Lower leg skin (tissue), 4 donors: ENCODE results near the gene TMEM115. TPM values are rescaled to one million over a fixed set of nuclear protein-coding genes. Genes with fewer than 3 reads are reported as not detected.

Experiments
- DNase-seq, 2 donors: peaks; one replicate each; pipeline ENCODE4 v3.0.0-alpha.2; 2019; ENCODE audit warnings: low spot score in 2 of 2
- H3K4me3 ChIP-seq: fragments of 200-600 bp; sonication (generic); 2 replicates; pipeline ENCODE4 v1.5.1; 2017; ENCODE audit warnings: mild to moderate bottlenecking, low read depth; ENCODE audit not compliant: poor library complexity, severe bottlenecking
- CTCF ChIP-seq, 3 donors: fragments of 450-650 bp; IDR thresholded peaks; one replicate each; pipeline ENCODE4 v1.5.1; 2016; ENCODE audit warnings: antibody characterized with exemption in 3 of 3, mild to moderate bottlenecking in 3 of 3, moderate library complexity in 2 of 3
- POLR2A ChIP-seq, 2 donors: fragments of 450-650 bp; IDR thresholded peaks; one replicate each; pipeline ENCODE4 v1.6.1; 2016 to 2017; ENCODE audit warnings: antibody characterized with exemption in 2 of 2, mild to moderate bottlenecking in 1 of 2, moderate library complexity in 1 of 2
- WGBS, 2 donors: methylation state at CpG; one replicate each; pipeline ENCODE4 v1.1.5; 2018; 5-methylcytosine and 5-hydroxymethylcytosine counted together
- intact Hi-C: fragments of 100-400 bp; cut with DNase I; formaldehyde crosslinking; loops from one replicate; pipeline ENCODE4 v1.15.0; 2023; ENCODE audit warnings: low total_unique reads
- total RNA-seq, 4 donors: library from RNA; depleted of rRNA; stranded (reverse); fragments of >200 nt; gene quantifications; one replicate each; pipeline ENCODE4 v1.1.0, GENCODE V29; 2016

The TMEM115 gene
- total RNA-seq, 4 donors from 2014 or later = 90.5 to 92.7 (median 92.4) TPM

GRCh38 chr3:50323092-50323600 lies 36.2 kb downstream of the TMEM115 start:
- intact Hi-C loops = no loop called here
- H3K4me3 ChIP-seq = no peak overlapping the region
- no peak for TF ChIP-seq CTCF (IDR thresholded peaks at IDR 0.05)
- no peak for TF ChIP-seq POLR2A (IDR thresholded peaks at IDR 0.05)
- 50 to 68% methylated on average over 4 of the region's 4 CpGs for WGBS, 2 donors
- DNase-seq = peak in 1 of 2 donors; percentile 18

- WGBS, 2 donors = 50 to 55% methylated on average over 31 of the region's 31 CpGs
- intact Hi-C loops = no loop called here
- peak within 1 kb of the TSS; percentile 42 for H3K4me3 ChIP-seq
- TF ChIP-seq CTCF (IDR thresholded peaks at IDR 0.05) (no peak), POLR2A (IDR thresholded peaks at IDR 0.05) (no peak)
- peak in 1 of 2 donors; percentile 50 for DNase-seq
Measured at GRCh38 chr3:50322386-50323091, 36.8 kb downstream of the TMEM115 start, which contains the start of gene HYAL2. Gene HYAL2 (minus strand): TSS chr3:50322745. CDS start chr3:50320489, 2,256 bp downstream.

GRCh38 chr3:50322115-50322385 lies 37.3 kb downstream of the TMEM115 start:
- DNase-seq = peak in 1 of 2 donors; percentile 32
- intact Hi-C loops = no loop called here
- TF ChIP-seq CTCF (IDR thresholded peaks at IDR 0.05) = no peak
- TF ChIP-seq POLR2A (IDR thresholded peaks at IDR 0.05) = no peak
- 12 to 19% methylated on average over 6 to 12 of the region's 14 CpGs for WGBS, 2 donors
- H3K4me3 ChIP-seq = peak overlapping the region; percentile 42

GRCh38 chr3:50321336-50322114 lies 37.8 kb downstream of the TMEM115 start:
- intact Hi-C loops = no loop called here
- TF ChIP-seq POLR2A (IDR thresholded peaks at IDR 0.05) (no peak), CTCF (IDR thresholded peaks at IDR 0.05) (no peak)
- WGBS, 2 donors = 2 to 5% methylated on average over 40 to 46 of the region's 59 CpGs
- peak overlapping the region; percentile 42 for H3K4me3 ChIP-seq
- peak; percentile 84 to 97 for DNase-seq

GRCh38 chr3:50320853-50321335 lies 38.4 kb downstream of the TMEM115 start:
- peak in 1 of 2 donors; percentile 94 for DNase-seq
- TF ChIP-seq CTCF (IDR thresholded peaks at IDR 0.05) (no peak), POLR2A (IDR thresholded peaks at IDR 0.05) (no peak)
- 0% methylated on average over 7 to 19 of the region's 45 CpGs for WGBS, 2 donors
- intact Hi-C loops = no loop called here
- H3K4me3 ChIP-seq = peak overlapping the region; percentile 42
